Measurements from ENCODE around the gene SRSF8. TPM values are rescaled to one million over a fixed set of nuclear protein-coding genes. Genes with fewer than 3 reads are reported as not detected.

SRSF8 gene
- total and polyA plus RNA-seq, 2 donors (not counting 3 experiments of a cell fraction or from before 2014, with no cell fraction given): 21.9 to 31.3 TPM

GRCh38 chr11:95086151-95086550 lies 19.4 kb downstream of the SRSF8 start:
- no TSS peak for BruUV-seq (replicated peaks)
- Histone ChIP-seq H3K4me2 (ENCODE audit: insufficient read depth, low read length) (no peak overlapping the region), H3K4me1 (ENCODE audit: control insufficient read depth, extremely low read depth, insufficient read depth, low read length) (peaks cover 11% of the 10 kb centered on the region), H3K79me2 (ENCODE audit: control insufficient read depth, insufficient read depth, low read length) (no peaks in the 10 kb centered on the region), H3K36me3 (ENCODE audit: control insufficient read depth in 2 of 2, extremely low read depth in 1 of 2, insufficient read depth in 2 of 2, low read length in 2 of 2) (no peaks in the 10 kb centered on the region), H3K9ac (replicated peaks; ENCODE audit: extremely low read depth, insufficient read depth, low read length) (no peak overlapping the region), H2AFZ (ENCODE audit: low read depth, low read length) (no peak overlapping the region), H3K9me1 (replicated peaks; ENCODE audit: control insufficient read depth, extremely low read depth, insufficient read depth, low read length) (no peaks in the 10 kb centered on the region), H4K20me1 (replicated peaks; ENCODE audit: control insufficient read depth, extremely low read depth, insufficient read depth, low read length) (no peaks in the 10 kb centered on the region), H3K9me3 (replicated peaks; ENCODE audit: control insufficient read depth, insufficient read depth, low read length) (no peaks in the 10 kb centered on the region), H3K27ac (ENCODE audit: insufficient read depth, low read depth, low read length) (no peak overlapping the region), H3K27me3 (ENCODE audit: control insufficient read depth in 2 of 2, insufficient read depth in 2 of 2, low read length in 2 of 2) (no peaks in the 10 kb centered on the region), H3K4me3 (replicated peaks in 1 of 3; ENCODE audit: insufficient read depth in 1 of 3, low read depth in 1 of 3, low read length in 3 of 3) (no peak overlapping the region)
- ChIA-PET CTCF (interaction anchor here (0.8 to 1.4 kb wide), 2 partner anchors 14 to 19 kb away, joined by 3 to 4 read pairs; partner anchors contain the start of gene SRSF8), POLR2A (no interaction called here)
- DNase-seq (ENCODE audit: low read depth, low spot score) (no peak), FAIRE-seq (no peak)
- dilution Hi-C loops (cut with MboI; ENCODE audit: extremely low pct_ligation_motif_present, low sequenced_read_pairs): no loop called here
- TF ChIP-seq GATA2 (IDR thresholded peaks at IDR 0.05; ENCODE audit: insufficient read depth, insufficient read length, low read depth, low read length) (no peak), JUN (IDR thresholded peaks at IDR 0.05; ENCODE audit: borderline replicate concordance, insufficient read depth, insufficient read length, low read depth) (no peak), CTCF (IDR thresholded peaks at IDR 0.05; ENCODE audit: extremely low read depth in 1 of 2, insufficient read depth in 1 of 2, low read depth in 1 of 2, low read length in 2 of 2) (no peak), MYC (IDR thresholded peaks at IDR 0.05; ENCODE audit: low read depth, low read length) (no peak), MAX (IDR thresholded peaks at IDR 0.05; ENCODE audit: insufficient read depth, insufficient read length) (no peak), EZH2 (IDR thresholded peaks at IDR 0.05; ENCODE audit: borderline replicate concordance, low read depth, low read length, severe bottlenecking) (no peak), POLR2A (IDR thresholded peaks at IDR 0.05; ENCODE audit: low read depth, low read length) (no peak), POLR2AphosphoS5 (IDR thresholded peaks at IDR 0.05; ENCODE audit: insufficient read depth, low read depth, low read length) (no peak), FOS (IDR thresholded peaks at IDR 0.05; ENCODE audit: borderline replicate concordance, insufficient read depth, low read length) (no peak)
- intact Hi-C loops (cut with micrococcal nuclease): loop anchor here (5.0 kb wide), 1 partner anchor 701 kb away; the partner anchor contains the start of gene FAM76B
